ENCODE data around the gene MED7. TPM values are rescaled to one million over a fixed set of nuclear protein-coding genes. Genes with fewer than 3 reads are reported as not detected.

MED7 gene
- polyA plus RNA-seq, 1 donor: 24.3 TPM

GRCh38 chr5:157165668-157166067, 23.0 kb upstream of the MED7 start:
- no peak for DNase-seq

- DNase-seq: no peak
Observed at GRCh38 chr5:157165261-157165660, 22.6 kb upstream of the MED7 start.

DNA sequence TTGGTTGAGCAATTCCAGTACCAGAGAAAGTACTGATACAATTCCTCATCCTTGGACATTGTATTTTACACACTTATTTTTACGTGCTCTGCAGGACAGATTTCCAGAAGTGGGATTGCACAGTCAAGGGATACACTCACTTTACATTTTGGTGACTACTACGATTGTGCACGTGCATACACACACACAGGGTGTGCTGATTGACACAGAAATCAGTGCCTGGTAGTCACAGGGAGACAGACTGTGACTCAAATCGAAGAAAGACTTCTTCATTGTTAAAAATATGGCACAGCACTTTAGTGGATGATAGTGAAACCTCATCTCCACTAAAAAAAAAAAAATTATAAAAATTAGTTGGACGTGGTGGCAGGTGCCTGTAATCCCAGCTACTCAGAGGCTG, 21.9 kb upstream of the MED7 start:
- DNase-seq: no peak

GRCh38 chr5:157162919-157163510, 20.4 kb upstream of the MED7 start:
- no peak for DNase-seq

DNA sequence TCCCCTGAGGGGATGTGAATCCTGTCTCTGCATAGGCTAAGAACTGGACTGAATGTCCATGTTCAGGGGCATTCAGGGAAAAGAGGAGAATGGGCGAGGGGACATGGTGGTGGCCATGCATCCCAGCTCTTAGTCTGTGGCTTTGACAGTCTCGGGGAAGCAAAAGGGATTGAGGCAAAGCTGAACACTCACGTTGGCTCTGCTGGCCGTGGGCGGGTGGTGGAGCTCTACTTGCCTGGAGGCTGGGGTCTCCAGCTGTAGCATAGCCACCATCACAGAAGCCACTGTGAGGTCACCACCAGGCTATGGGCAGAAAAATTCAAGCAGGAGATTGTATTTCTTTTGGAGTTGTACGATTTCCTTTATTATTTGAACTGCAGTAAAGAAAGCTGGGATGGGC, 19.3 kb upstream of the MED7 start:
- DNase-seq: no peak

DNA sequence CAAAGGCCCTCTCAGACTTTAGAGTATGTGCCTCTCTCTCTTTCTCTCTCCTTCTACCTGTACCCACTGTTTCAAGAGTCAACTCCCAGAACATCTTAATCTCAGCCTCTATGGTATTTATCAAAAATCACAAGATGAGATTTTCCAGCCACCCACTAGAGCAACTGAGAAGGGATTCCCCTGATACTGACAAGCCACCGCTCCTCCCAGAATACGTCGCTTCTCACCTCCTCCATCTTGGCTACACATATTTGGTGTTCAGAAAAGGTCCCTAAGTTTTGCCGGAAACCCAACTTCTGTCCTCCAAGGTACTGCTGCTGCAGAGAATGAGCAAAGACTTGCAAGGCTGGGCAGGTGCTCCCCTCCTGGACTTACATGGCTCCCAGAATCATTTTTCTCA, 17.3 kb upstream of the MED7 start:
- DNase-seq: no peak

- DNase-seq: no peak
Observed at GRCh38 chr5:157159209-157159751, 16.6 kb upstream of the MED7 start.

DNA sequence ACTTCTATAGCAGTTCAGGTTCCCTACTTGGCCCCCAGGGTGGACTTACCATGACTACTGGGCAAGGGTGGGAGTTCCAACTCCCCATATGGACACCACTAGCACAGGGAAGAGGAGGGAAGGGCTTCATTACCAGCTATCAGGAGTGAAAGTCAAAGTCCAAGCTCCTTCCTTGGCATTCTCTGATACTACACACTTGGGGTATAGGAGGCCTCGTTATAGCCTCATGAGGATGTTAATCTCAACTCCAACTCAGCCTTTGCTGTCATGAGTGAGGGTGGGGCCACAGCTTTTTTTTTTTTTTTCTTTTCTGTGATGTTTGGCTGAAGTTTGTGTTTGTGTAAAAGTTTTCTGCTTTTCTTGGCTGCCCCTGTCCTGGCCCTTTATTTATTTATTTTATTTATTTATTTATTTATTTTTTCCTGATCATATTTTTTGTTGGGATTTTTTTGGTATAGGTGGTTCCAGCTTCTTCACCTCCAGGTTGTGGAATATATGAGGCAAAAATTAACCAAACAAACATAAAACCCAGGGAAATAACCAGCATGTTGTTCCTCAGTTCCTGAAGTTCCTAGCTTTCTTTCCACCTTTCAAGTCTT, 14.7 kb upstream of the MED7 start:
- DNase-seq: no peak

GRCh38 chr5:157155297-157155696, 12.6 kb upstream of the MED7 start:
- no peak for DNase-seq

DNA sequence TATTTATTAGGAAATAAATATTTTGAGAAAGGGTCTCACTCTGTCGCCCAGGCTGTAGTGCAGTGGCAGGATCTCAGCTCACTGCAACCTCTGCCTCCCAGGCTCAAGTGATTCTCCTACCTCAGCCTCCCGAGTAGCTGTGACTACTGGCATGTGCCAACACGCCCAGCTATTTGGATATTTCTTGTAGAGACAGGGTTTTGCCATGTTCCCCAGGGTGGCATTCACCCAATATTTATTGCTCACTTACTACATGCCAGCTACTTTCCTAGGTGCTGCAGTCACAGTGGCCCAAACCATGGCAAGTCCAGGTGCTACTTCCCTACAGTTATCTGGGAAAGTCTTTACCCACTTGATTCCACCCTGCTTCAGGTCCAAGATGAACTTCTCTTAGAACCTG, 8.3 kb upstream of the MED7 start:
- DNase-seq: no peak

- DNase-seq: peak; percentile 79
Observed at GRCh38 chr5:157148734-157149615, 6.3 kb upstream of the MED7 start.

DNA sequence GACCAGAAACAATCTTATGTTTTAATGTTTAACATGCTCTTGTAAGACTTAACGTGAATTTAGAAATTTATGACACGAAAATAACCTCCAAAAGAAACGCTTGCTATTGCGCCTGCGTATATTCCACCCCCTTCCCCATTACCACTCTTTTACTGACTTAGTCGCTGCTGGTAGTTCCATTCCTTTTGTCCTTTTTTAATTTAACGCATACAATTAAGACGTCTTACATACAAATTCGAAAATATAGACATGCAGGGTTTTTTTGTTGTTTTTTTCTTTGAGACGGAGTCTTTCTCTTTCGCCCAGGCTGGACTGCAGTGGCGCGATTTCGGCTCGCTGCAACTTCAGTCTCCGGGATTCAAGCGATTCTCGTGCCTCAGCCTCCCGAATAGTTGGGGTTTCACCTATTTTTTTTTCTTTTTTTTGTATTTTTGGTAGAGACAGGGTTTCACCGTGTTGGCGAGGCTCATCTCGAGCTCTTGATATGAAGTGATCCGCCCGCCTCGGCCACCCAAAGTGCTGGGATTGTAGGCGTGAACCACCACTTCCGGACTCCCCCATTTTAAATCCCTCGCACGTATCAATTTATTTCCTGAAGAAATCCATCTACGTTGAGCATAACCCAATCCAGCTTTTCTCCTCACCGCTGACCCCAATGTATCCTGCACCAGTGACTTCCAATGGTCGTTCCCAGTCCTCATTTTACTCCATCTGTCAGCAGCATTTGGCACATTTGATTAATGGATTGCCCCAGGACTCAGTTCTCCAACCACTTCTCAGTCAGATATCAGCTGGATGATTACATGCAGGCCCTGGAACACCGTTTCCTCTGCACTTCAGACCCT, 684 bp upstream of the MED7 start:
- DNase-seq: no peak

- no peak for DNase-seq
Observed at GRCh38 chr5:157137691-157138090, 5.0 kb downstream of the MED7 start.

GRCh38 chr5:157132281-157132612, 10.4 kb downstream of the MED7 start:
- no peak for DNase-seq

- DNase-seq: no peak
Observed at GRCh38 chr5:157130925-157131324, 11.7 kb downstream of the MED7 start.

DNA sequence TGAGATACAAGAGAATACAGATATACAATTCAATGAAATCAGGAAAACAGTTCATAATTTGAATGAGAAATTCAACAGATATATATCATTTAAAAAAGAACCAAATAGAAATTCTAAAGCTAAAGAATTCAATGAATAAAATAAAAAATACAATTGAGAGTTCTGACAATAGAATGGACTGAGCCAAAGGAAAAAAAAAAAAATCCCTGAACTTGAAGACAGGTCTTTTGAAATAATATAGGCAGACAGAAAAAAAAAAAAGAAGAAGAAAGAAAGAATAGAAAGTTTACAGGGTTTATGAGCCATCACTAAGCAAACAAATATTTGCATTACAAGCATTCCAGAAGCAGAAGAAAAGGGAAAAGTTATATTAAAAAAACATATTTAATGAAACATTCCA, 21.0 kb downstream of the MED7 start:
- DNase-seq: no peak

DNA sequence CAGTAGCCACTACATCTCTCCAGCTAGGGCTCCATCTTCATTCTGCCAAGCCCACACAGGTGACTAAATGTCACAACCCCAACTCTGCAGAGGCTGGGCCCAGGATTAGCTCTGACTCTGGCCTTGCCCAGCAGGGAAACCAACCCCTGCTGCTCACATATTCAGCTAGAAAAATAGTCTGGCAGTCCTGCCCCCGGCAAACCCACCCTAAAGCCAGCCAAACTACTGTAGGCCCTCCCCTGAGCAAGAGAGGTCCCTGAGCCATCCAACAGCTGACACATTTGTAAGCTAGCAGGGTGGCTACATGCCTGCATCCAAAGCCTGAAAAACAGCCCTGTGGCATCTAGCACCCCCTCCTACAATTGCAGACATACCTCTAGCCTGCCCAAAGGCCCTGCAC, 22.6 kb downstream of the MED7 start:
- DNase-seq: no peak

GRCh38 chr5:157116483-157116954, 26.1 kb downstream of the MED7 start:
- no peak for DNase-seq

DNA sequence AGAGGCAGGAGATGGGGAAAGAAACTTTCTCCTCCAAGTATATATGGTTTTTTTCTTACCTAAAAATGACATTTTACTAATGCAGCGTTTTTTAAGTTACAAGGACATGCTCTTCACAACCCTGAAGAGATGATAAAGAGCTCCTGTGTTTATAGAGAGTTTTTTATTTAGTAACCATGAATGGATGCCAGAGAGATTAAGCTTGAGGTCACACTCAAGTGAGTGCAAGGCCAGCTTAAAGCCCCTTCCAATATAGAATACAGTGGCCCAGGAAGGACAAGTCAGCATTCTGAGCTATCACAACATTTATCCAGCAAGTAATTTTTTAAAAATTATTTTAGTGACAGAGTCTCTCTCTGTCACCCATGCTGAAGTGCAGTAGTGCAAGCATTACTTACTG, 27.2 kb downstream of the MED7 start:
- no peak for DNase-seq

GRCh38 chr5:157115012-157115411, 27.7 kb downstream of the MED7 start:
- DNase-seq: no peak

- DNase-seq: no peak
Observed at GRCh38 chr5:157113002-157113401, 29.7 kb downstream of the MED7 start.

DNA sequence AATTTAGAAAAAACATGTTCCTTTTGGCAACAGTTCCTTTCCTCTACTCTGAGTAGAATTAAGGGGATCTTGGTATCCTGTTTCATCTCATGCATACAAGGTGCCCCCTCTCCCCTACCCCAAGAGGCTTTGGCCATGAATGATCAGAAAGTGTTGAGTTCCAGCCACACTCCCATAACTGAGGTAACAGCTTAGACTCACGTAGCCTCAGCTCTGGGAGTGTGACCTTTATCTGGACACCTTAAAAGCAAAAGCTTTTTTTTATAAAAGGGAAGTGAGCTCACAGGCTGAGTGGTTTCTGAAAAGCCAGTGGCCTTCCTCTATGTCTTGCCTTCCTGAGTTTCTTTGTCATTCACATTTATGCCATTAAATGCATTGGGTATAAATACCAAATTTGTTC, 32.9 kb downstream of the MED7 start:
- DNase-seq: no peak
